GM23248 (cell line): Measurements from ENCODE around the gene CLEC7A.

Experiments used
- EZH2 ChIP-seq: fragments of 200-600 bp; sonication (generic); IDR thresholded peaks from 2 replicates; pipeline ENCODE4 v1.6.1; 2018; ENCODE audit warnings: antibody characterized with exemption, mild to moderate bottlenecking; ENCODE audit not compliant: insufficient read depth, poor library complexity, severe bottlenecking
- EZH2phosphoT487 ChIP-seq: fragments of 200-600 bp; sonication (generic); IDR thresholded peaks from 2 replicates; pipeline ENCODE4 v1.6.1; 2018; ENCODE audit warnings: antibody characterized with exemption, moderate library complexity, mild to moderate bottlenecking, low read depth; ENCODE audit not compliant: insufficient read depth

- no peak for TF ChIP-seq EZH2
- no peak for TF ChIP-seq EZH2phosphoT487
These were observed 6.7 kb upstream of the CLEC7A start for GRCh38 chr12:10136637-10137205.
